H4 (cell line): ENCODE measurements around the gene GLG1. TPM values are rescaled to one million over a fixed set of nuclear protein-coding genes. Genes with fewer than 3 reads are reported as not detected.
A peak's percentile ranks its signal among the peaks of the same experiment; 100 is the strongest.

Experiments used
- DNase-seq: peaks from one replicate; pipeline ENCODE4 v3.0.0-alpha.2; 2015; ENCODE audit warnings: low spot score
- total RNA-seq: library from RNA; depleted of rRNA; stranded (reverse); fragments of >200 nt; shearing (Covaris generic); gene quantifications from 2 replicates; pipeline ENCODE4 v1.2.3, GENCODE V29; 2014

GLG1 gene
- total RNA-seq, 1 experiment from 2014 or later, result 80.2 TPM

GRCh38 chr16:74474416-74474815, 132.5 kb downstream of the GLG1 start:
- DNase-seq, result no peak

GRCh38 chr16:74472540-74472939, 134.4 kb downstream of the GLG1 start:
- no peak for DNase-seq

GRCh38 chr16:74472010-74472409, 134.9 kb downstream of the GLG1 start:
- DNase-seq, result no peak

- DNase-seq, result no peak
Measured at GRCh38 chr16:74469946-74470478, 136.9 kb downstream of the GLG1 start.

GRCh38 chr16:74468807-74469525, 137.9 kb downstream of the GLG1 start:
- DNase-seq, result no peak

GRCh38 chr16:74466872-74467271, 140.0 kb downstream of the GLG1 start:
- no peak for DNase-seq

- no peak for DNase-seq
Measured at GRCh38 chr16:74465851-74466685, 140.8 kb downstream of the GLG1 start.

- DNase-seq, result no peak
Measured at GRCh38 chr16:74465281-74465680, 141.6 kb downstream of the GLG1 start.

GRCh38 chr16:74463888-74464287, 143.0 kb downstream of the GLG1 start:
- no peak for DNase-seq

- DNase-seq, result no peak
Measured at GRCh38 chr16:74462361-74462760, 144.6 kb downstream of the GLG1 start.

GRCh38 chr16:74461826-74462225, 145.1 kb downstream of the GLG1 start:
- DNase-seq, result no peak

- DNase-seq, result no peak
Measured at GRCh38 chr16:74460542-74460941, 146.4 kb downstream of the GLG1 start.

- DNase-seq, result no peak
Measured at GRCh38 chr16:74456290-74456625, 150.7 kb downstream of the GLG1 start.

- no peak for DNase-seq
Measured at GRCh38 chr16:74455619-74456289, 151.2 kb downstream of the GLG1 start.

GRCh38 chr16:74455213-74455612, 151.7 kb downstream of the GLG1 start:
- DNase-seq, result no peak

GRCh38 chr16:74451951-74452758, 154.8 kb downstream of the GLG1 start:
- no peak for DNase-seq

- no peak for DNase-seq
Measured at GRCh38 chr16:74450967-74451760, 155.8 kb downstream of the GLG1 start.

- no peak for DNase-seq
Measured at GRCh38 chr16:74450236-74450635, 156.7 kb downstream of the GLG1 start.

- DNase-seq, result no peak
Measured at GRCh38 chr16:74449470-74449869, 157.4 kb downstream of the GLG1 start.

GRCh38 chr16:74448990-74449389, 157.9 kb downstream of the GLG1 start:
- peak; percentile 67 for DNase-seq

- DNase-seq, result no peak
Measured at GRCh38 chr16:74447578-74447977, 159.3 kb downstream of the GLG1 start.
